22Rv1 (cell line): ENCODE results near the gene CHADL.

ENCODE experiments used
- ZFX ChIP-seq: fragments of 450-650 bp; IDR thresholded peaks from 2 replicates; pipeline ENCODE4 v1.6.1; 2017; ENCODE audit warnings: antibody characterized with exemption, borderline replicate concordance
- TF ChIP-seq, protein P1 (sequence below): fragments of 450-650 bp; IDR thresholded peaks from 2 replicates; pipeline ENCODE4 v1.5.1; 2017; ENCODE audit warnings: mild to moderate bottlenecking

- TF ChIP-seq, protein P1, sequence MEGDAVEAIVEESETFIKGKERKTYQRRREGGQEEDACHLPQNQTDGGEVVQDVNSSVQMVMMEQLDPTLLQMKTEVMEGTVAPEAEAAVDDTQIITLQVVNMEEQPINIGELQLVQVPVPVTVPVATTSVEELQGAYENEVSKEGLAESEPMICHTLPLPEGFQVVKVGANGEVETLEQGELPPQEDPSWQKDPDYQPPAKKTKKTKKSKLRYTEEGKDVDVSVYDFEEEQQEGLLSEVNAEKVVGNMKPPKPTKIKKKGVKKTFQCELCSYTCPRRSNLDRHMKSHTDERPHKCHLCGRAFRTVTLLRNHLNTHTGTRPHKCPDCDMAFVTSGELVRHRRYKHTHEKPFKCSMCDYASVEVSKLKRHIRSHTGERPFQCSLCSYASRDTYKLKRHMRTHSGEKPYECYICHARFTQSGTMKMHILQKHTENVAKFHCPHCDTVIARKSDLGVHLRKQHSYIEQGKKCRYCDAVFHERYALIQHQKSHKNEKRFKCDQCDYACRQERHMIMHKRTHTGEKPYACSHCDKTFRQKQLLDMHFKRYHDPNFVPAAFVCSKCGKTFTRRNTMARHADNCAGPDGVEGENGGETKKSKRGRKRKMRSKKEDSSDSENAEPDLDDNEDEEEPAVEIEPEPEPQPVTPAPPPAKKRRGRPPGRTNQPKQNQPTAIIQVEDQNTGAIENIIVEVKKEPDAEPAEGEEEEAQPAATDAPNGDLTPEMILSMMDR: no peak
- no peak for TF ChIP-seq ZFX
Observed at GRCh38 chr22:41250127-41250526, 9.4 kb upstream of the CHADL start.
